Neural progenitor cell (in vitro differentiated cells): ENCODE data around the gene TRABD. TPM values are rescaled to one million over a fixed set of nuclear protein-coding genes. Genes with fewer than 3 reads are reported as not detected.

Source experiments
- DNase-seq: peaks from one replicate; pipeline ENCODE4 v3.0.0-alpha.2; 2016; ENCODE audit warnings: low spot score
- H2AFZ ChIP-seq: fragments of 200-600 bp; sonication (generic); replicated peaks from 2 replicates; pipeline ENCODE4 v1.6.1; 2016; ENCODE audit warnings: antibody characterized with exemption
- H3F3A ChIP-seq: fragments of 200-600 bp; sonication (generic); 2 replicates; pipeline ENCODE4 v1.6.1; 2016; ENCODE audit warnings: antibody characterized with exemption, low read depth
- H3K27ac ChIP-seq: fragments of 200-600 bp; sonication (generic); 2 replicates; pipeline ENCODE4 v1.5.1; 2016; ENCODE audit warnings: mild to moderate bottlenecking
- H3K27me3 ChIP-seq: fragments of 200-600 bp; sonication (generic); 2 replicates; pipeline ENCODE4 v1.6.1; 2016; ENCODE audit warnings: mild to moderate bottlenecking, moderate library complexity
- H3K36me3 ChIP-seq: fragments of 200-600 bp; sonication (generic); 2 replicates; pipeline ENCODE4 v1.5.1; 2016
- H3K4me1 ChIP-seq: fragments of 200-600 bp; sonication (generic); 2 replicates; pipeline ENCODE4 v1.6.1; 2016; ENCODE audit warnings: mixed run types
- H3K4me2 ChIP-seq: fragments of 200-600 bp; sonication (generic); 2 replicates; pipeline ENCODE4 v1.6.1; 2016
- H3K4me3 ChIP-seq: fragments of 200-600 bp; sonication (generic); 2 replicates; pipeline ENCODE4 v1.5.1; 2016
- H3K79me2 ChIP-seq: fragments of 200-600 bp; sonication (generic); 2 replicates; pipeline ENCODE4 v1.6.1; 2016; ENCODE audit warnings: low read depth
- H3K9ac ChIP-seq: fragments of 200-600 bp; sonication (generic); 2 replicates; pipeline ENCODE4 v1.6.1; 2016
- H3K9me3 ChIP-seq: fragments of 200-600 bp; sonication (generic); 2 replicates; pipeline ENCODE4 v1.5.1; 2016; ENCODE audit warnings: low read depth
- H4K20me1 ChIP-seq: fragments of 200-600 bp; sonication (generic); 2 replicates; pipeline ENCODE4 v1.6.1; 2016; ENCODE audit warnings: low read depth
- H3K27ac Mint-ChIP-seq: 3 replicates; pipeline ENCODE4 v1.8.0; 2021; ENCODE audit warnings: mixed read lengths
- H3K27me3 Mint-ChIP-seq: 2 replicates; pipeline ENCODE4 v1.8.0; 2022; ENCODE audit warnings: low read depth, mild to moderate bottlenecking, inconsistent platforms, moderate library complexity, mixed read lengths; ENCODE audit not compliant: insufficient read depth
- H3K36me3 Mint-ChIP-seq: 3 replicates; pipeline ENCODE4 v1.8.0; 2021; ENCODE audit warnings: mixed read lengths
- H3K4me1 Mint-ChIP-seq: 3 replicates; pipeline ENCODE4 v1.8.0; 2021; ENCODE audit warnings: mixed read lengths
- H3K4me3 Mint-ChIP-seq: 3 replicates; pipeline ENCODE4 v1.8.0; 2021; ENCODE audit warnings: mild to moderate bottlenecking, moderate library complexity, mixed read lengths
- H3K9me3 Mint-ChIP-seq: 3 replicates; pipeline ENCODE4 v1.8.0; 2020; ENCODE audit warnings: mixed read lengths
- EZH2 ChIP-seq: fragments of 200-600 bp; sonication (generic); IDR thresholded peaks from 2 replicates; pipeline ENCODE4 v1.6.1; 2017; ENCODE audit warnings: antibody characterized with exemption, mild to moderate bottlenecking, moderate library complexity
- EZH2phosphoT487 ChIP-seq: fragments of 200-600 bp; sonication (generic); IDR thresholded peaks from 2 replicates; pipeline ENCODE4 v1.6.1; 2017; ENCODE audit warnings: antibody characterized with exemption
- total RNA-seq: library from RNA; depleted of rRNA; stranded (reverse); fragments of >200 nt; gene quantifications from 2 replicates; pipeline ENCODE4 v1.2.3, GENCODE V29; 2015; ENCODE audit warnings: low replicate concordance
- TF ChIP-seq, protein P1 (sequence below): fragments of 200-600 bp; sonication (generic); IDR thresholded peaks from 2 replicates; pipeline ENCODE4 v1.5.1; 2017; ENCODE audit warnings: antibody characterized with exemption, mild to moderate bottlenecking

The TRABD gene
- total RNA-seq, 1 donor from 2014 or later = 15.4 TPM

DNA sequence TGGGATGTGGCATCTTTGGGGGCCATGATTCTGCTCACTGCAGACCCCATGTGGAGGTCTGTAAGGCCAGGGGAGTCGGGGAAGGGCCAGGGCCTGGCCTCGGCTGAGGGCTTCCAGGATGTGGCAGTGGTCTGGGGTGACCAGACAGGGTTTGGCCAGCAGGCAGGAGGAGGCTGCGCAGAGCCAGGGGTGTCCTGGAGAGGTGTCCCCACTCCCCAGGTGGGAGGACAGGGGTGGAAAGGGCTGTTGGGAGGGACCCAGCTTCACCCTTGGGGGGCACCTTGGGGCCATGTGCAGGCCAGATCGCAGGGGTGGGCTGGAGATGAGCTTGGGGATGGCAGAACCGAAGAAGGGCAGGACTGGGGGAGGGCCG is 11.7 kb upstream of the TRABD start:
- no peaks in the 10 kb centered on the region for H3K4me1 ChIP-seq
- H3K27ac ChIP-seq = no peak overlapping the region
- H2AFZ ChIP-seq = no peak overlapping the region
- no peaks in the 10 kb centered on the region for H3K9me3 ChIP-seq
- H3F3A ChIP-seq = peaks cover 13% of the 10 kb centered on the region
- no peak for TF ChIP-seq EZH2phosphoT487
- TF ChIP-seq EZH2 = no peak
- TF ChIP-seq, protein P1, sequence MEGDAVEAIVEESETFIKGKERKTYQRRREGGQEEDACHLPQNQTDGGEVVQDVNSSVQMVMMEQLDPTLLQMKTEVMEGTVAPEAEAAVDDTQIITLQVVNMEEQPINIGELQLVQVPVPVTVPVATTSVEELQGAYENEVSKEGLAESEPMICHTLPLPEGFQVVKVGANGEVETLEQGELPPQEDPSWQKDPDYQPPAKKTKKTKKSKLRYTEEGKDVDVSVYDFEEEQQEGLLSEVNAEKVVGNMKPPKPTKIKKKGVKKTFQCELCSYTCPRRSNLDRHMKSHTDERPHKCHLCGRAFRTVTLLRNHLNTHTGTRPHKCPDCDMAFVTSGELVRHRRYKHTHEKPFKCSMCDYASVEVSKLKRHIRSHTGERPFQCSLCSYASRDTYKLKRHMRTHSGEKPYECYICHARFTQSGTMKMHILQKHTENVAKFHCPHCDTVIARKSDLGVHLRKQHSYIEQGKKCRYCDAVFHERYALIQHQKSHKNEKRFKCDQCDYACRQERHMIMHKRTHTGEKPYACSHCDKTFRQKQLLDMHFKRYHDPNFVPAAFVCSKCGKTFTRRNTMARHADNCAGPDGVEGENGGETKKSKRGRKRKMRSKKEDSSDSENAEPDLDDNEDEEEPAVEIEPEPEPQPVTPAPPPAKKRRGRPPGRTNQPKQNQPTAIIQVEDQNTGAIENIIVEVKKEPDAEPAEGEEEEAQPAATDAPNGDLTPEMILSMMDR = no peak
- Mint-ChIP-seq H3K36me3 (peaks cover 2% of the 10 kb centered on the region), H3K27me3 (peaks cover 13% of the 10 kb centered on the region), H3K4me3 (no peak overlapping the region), H3K4me1 (peaks cover 14% of the 10 kb centered on the region), H3K9me3 (no peaks in the 10 kb centered on the region), H3K27ac (no peak overlapping the region)
- H3K4me2 ChIP-seq = no peak overlapping the region
- H3K27me3 ChIP-seq = peaks cover 29% of the 10 kb centered on the region
- H4K20me1 ChIP-seq = no peaks in the 10 kb centered on the region
- no peak for DNase-seq
- H3K9ac ChIP-seq = no peak overlapping the region
- H3K4me3 ChIP-seq = no peak overlapping the region
- no peaks in the 10 kb centered on the region for H3K36me3 ChIP-seq
- H3K79me2 ChIP-seq = no peaks in the 10 kb centered on the region

DNA sequence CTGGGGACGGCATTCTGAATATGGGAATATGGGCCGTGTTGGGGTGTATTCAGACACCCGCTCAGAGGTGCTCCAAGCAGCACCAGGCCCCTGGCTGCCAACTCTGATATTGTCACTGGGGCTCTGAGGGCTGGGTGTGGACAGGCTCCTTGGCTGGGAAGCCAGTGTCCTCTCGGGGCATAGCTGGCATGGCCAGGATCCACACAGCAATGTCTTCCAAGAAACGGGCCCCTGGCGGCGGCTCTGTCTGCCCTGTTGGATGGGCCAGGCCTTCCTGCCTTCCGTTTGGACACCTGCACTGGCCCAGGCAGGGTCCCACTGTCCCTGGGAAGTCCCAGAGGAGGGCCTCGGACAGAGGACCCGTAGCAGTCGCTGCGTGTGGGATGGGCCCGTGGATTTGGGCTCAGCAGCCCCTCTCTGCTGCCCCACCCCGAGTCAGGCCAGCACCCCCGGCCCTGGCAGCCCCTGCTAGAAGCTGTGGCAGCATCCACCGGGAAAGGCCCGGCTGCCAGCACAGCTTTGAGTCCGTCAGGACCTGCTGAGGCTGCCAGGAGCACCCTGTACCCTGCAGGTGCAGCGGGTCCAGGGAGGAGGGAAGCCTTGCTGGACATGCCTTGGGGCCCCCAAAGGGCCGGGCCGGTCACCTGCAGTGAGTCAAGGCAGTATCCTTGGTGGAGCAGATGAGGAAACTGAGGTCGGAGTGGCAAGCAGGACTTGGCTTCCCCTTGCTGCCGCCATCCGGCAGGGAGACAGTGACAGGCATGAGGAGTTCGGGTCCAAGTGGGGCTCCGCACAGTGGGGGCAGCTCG is 11.1 kb upstream of the TRABD start:
- Mint-ChIP-seq H3K36me3 (peaks cover 2% of the 10 kb centered on the region), H3K4me3 (no peak overlapping the region), H3K9me3 (no peaks in the 10 kb centered on the region), H3K4me1 (peaks cover 11% of the 10 kb centered on the region), H3K27ac (no peak overlapping the region), H3K27me3 (peaks cover 9% of the 10 kb centered on the region)
- no peaks in the 10 kb centered on the region for H3K4me1 ChIP-seq
- no peaks in the 10 kb centered on the region for H4K20me1 ChIP-seq
- H3K79me2 ChIP-seq = no peaks in the 10 kb centered on the region
- no peak overlapping the region for H2AFZ ChIP-seq
- H3K27ac ChIP-seq = no peak overlapping the region
- TF ChIP-seq EZH2phosphoT487 = no peak
- TF ChIP-seq EZH2 = no peak
- TF ChIP-seq, protein P1 = no peak
- no peak overlapping the region for H3K4me3 ChIP-seq
- no peak overlapping the region for H3K4me2 ChIP-seq
- H3K9ac ChIP-seq = no peak overlapping the region
- H3K9me3 ChIP-seq = no peaks in the 10 kb centered on the region
- DNase-seq = no peak
- H3F3A ChIP-seq = peaks cover 10% of the 10 kb centered on the region
- peaks cover 23% of the 10 kb centered on the region for H3K27me3 ChIP-seq
- H3K36me3 ChIP-seq = no peaks in the 10 kb centered on the region

DNA sequence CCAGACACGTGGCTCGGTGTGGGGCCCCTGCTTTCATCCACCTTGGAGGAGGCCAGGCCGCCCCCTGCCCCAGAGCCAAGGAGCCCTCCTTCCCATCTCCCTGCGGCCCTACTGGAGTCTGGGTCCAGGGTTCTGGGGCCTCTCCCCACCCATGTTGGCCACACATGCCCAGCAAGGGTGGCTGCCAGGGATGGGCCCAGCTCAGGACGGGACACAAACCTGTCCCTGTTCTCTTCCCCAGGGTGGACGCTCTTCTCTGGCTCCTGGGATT is 10.6 kb upstream of the TRABD start:
- no peaks in the 10 kb centered on the region for H3K4me1 ChIP-seq
- H3K27ac Mint-ChIP-seq = no peak overlapping the region
- peaks cover 14% of the 10 kb centered on the region for H3K4me1 Mint-ChIP-seq
- no peak for TF ChIP-seq EZH2phosphoT487
- DNase-seq = no peak
- peaks cover 9% of the 10 kb centered on the region for H3K27me3 Mint-ChIP-seq
- H2AFZ ChIP-seq = no peak overlapping the region
- no peaks in the 10 kb centered on the region for H3K9me3 Mint-ChIP-seq
- H3K9me3 ChIP-seq = no peaks in the 10 kb centered on the region
- peaks cover 10% of the 10 kb centered on the region for H3F3A ChIP-seq
- H3K4me3 ChIP-seq = no peak overlapping the region
- H3K36me3 ChIP-seq = no peaks in the 10 kb centered on the region
- H4K20me1 ChIP-seq = no peaks in the 10 kb centered on the region
- no peak overlapping the region for H3K4me2 ChIP-seq
- H3K27ac ChIP-seq = no peak overlapping the region
- no peak overlapping the region for H3K9ac ChIP-seq
- H3K36me3 Mint-ChIP-seq = peaks cover 2% of the 10 kb centered on the region
- no peak overlapping the region for H3K4me3 Mint-ChIP-seq
- no peaks in the 10 kb centered on the region for H3K79me2 ChIP-seq
- H3K27me3 ChIP-seq = peaks cover 17% of the 10 kb centered on the region
